ENCODE measurements around the gene BMP8A.
"Not testable (repeated sequence)": the region's sequence is repeated elsewhere in the genome, so short reads cannot be mapped to it uniquely, and the experiment has no call there.

Gene BMP8A, protein sequence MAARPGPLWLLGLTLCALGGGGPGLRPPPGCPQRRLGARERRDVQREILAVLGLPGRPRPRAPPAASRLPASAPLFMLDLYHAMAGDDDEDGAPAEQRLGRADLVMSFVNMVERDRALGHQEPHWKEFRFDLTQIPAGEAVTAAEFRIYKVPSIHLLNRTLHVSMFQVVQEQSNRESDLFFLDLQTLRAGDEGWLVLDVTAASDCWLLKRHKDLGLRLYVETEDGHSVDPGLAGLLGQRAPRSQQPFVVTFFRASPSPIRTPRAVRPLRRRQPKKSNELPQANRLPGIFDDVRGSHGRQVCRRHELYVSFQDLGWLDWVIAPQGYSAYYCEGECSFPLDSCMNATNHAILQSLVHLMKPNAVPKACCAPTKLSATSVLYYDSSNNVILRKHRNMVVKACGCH

DNA sequence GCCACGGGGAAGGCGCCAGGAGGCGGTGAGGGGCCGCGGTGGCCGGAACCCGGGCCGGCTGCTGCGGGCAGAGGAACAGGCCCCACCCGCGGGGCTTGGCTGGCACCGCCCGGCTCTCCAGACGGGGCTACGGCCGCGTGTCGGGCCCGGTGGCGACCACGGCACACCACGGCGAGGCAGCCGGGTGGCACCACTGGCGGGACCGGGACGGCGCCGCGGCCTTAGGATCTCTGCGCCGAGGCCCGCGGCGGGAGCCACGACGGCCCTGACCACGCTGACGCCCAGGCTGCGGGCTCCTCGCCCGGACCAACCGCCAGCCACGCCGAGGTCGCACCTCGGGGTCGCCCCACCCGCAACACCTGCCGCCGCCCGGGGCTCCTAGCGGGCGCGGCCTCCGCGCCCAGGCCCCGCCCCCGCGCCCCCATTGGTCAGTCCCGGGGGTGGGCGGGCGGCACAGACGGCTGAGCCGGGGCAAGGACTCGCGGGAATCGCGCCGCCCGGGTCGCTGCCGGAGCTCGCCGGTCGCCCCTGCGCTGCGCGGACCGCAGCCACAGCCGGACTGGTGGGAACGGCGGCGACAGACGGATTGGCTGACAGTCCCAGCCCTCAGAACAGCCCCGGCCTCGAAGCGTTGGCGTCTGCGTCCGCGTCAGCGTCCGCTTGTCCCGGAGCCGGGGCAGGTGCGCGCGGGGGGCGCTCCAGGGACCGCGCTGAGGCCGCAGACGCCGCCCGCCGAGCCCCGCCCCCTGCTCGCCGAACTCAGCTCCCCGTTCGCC, at the start of gene BMP8A:
Gene BMP8A (plus strand): TSS at position 491 of the 776 bp plus-strand sequence. CDS start 356 bp downstream, outside the sequence.
- DNase-seq = peak; percentile 100

DNA sequence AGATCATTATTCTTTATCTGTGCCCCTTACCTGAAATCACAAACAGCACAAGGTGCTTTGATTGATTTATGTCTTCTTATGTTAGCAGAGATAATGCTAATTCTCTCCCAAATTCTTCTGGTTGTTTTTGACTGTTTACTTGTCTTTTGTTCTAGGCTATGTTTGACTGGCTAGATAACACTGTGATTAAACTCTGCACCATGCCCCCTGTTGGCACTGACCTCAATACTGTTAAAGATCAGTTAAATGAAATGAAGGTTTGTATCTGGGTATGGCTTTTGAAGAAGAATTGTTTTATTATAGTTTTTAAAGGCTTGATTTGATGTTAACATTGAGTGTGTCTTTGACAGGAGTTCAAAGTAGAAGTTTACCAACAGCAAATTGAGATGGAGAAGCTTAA, 49.6 kb upstream of the BMP8A start:
- DNase-seq = no peak

DNA sequence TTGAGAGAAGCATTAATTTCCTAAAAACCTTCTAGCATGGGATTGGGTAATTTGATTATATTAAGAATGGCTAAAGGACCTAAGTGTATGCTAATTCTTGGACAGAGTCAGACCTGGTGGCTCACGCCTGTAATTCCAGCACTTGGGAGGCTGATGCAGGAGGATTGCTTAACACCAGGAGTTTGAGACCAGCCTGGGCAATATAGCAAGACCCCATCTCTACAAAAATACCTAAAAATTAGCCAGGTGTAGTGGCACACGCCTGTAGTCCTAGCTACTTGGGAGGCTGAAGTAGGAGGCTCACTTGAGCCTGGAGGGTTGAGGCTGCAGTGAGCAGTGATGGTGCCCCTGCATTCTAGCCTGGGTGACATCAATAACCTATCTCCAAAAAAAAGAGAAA, 45.9 kb upstream of the BMP8A start:
- DNase-seq = no peak

DNA sequence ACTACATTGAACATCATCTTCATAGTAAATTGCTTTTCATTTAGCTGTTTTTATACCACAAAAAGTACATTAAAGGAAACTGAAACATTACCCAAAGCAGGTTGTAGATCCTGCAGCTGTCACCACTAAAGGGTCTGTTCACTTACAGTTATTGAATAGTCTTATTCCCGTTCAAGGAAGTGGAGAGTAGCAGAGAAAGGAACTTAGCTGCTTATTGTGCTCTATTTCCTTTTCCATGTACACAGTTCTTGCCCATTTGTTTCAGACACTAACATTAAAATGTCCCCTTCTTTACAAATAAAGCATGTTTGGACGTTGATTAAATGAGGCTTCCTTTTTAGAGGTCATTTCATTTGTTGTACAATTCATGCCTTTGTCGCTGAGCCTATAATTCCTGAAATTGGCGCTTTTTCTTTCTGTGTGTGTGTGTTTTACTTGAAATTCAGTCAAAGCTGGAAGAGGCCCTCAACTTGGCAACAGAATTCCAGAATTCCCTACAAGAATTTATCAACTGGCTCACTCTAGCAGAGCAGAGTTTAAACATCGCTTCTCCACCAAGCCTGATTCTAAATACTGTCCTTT, 44.4 kb upstream of the BMP8A start:
- DNase-seq = no peak

DNA sequence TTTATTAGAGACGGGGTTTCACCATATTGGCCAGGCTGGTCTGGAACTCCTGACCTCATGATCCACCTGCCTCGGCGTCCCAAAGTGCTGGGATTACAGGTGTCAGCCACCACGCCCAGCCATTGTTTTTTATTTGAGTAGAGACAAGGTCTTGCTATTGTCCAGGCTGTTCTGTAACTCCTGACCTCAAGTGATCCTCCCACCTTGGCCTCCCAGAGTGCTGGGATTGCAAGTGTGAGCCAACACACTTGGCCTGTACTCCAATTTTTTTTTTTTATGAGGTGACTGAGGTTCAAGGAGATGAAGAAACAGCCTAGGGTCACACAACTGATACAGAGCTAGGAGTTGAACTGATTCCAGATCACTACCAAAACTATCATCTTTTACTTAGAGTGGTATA, 41.4 kb upstream of the BMP8A start:
- not testable (repeated sequence) for DNase-seq

DNA sequence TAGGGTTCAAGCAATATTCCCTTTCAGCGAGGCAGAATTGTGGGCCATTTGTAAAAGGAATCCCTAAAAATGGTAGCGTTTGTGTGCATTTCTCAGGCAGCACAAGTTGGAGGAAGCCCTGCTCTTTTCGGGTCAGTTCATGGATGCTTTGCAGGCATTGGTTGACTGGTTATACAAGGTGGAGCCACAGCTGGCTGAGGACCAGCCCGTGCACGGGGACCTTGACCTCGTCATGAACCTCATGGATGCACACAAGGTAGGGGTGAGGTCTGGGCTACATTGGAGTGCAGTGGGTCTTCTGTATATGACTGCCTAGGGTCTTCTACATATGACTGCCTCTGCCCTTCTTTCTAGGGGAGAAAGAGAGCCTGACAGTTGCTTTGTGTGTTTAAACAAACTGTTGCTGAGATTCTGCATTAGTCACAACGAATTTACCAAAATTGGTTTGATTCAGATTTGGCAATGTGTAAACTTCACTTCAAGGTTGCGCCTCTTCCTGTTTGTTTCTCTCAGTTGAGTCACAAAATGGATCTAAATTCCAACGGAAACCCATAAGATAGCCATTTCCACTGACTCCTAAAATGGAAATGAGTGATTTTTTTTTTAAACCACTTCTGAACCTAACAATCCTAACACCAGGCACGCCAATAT, 40.4 kb upstream of the BMP8A start:
- DNase-seq = no peak

DNA sequence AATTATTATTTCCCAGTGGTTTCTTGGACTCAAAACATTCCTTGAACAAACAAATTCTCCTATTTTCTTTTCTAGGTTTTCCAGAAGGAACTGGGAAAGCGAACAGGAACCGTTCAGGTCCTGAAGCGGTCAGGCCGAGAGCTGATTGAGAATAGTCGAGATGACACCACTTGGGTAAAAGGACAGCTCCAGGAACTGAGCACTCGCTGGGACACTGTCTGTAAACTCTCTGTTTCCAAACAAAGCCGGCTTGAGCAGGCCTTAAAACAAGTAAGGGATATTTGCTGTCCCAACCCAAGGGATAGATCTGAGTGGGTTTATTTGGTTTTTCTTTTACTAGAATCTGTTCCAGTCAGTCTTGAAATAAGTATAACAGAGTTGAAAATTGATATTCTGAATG, 39.4 kb upstream of the BMP8A start:
- no peak for DNase-seq

DNA sequence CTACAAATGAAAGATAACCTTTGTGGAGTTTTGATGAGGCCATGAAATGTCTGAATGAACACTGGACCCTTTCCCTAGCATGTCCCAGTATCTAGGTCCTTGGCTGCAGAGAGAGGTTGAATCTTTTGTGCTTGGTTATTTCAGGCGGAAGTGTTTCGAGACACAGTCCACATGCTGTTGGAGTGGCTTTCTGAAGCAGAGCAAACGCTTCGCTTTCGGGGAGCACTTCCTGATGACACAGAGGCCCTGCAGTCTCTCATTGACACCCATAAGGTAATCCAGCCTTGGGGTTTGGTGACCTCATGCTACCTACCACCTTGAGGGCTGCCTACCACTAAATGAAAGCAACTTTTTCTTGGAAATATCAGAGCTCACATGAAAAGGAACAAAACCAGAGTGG, 38.9 kb upstream of the BMP8A start:
- DNase-seq = no peak

DNA sequence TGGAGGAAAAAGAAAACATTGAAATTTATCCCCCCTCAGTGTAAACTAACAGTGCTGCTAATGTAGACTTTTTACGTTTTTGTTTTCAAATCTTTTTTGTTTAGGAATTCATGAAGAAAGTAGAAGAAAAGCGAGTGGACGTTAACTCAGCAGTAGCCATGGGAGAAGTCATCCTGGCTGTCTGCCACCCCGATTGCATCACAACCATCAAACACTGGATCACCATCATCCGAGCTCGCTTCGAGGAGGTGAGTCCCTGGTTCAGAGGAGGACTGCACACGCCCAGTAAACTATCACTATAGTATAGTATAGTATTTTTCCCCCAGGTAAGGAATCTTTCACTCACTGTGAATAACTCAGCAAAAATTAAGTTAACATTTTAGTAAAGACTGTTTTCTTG, 37.8 kb upstream of the BMP8A start:
- no peak for DNase-seq

DNA sequence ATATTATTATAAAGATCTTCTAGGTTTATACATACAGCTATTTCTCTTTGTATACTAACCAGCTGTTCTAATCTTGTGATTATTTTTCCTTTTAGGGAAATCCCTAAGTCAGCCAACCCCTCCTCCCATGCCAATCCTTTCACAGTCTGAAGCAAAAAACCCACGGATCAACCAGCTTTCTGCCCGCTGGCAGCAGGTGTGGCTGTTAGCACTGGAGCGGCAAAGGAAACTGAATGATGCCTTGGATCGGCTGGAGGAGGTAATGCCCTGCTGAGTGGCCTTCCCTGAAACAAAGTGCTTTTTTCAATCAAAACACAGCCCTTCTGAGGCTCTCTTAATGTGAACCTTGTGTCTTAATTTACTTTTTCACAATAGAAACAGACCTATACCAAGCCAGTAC, 32.4 kb upstream of the BMP8A start:
- no peak for DNase-seq

DNA sequence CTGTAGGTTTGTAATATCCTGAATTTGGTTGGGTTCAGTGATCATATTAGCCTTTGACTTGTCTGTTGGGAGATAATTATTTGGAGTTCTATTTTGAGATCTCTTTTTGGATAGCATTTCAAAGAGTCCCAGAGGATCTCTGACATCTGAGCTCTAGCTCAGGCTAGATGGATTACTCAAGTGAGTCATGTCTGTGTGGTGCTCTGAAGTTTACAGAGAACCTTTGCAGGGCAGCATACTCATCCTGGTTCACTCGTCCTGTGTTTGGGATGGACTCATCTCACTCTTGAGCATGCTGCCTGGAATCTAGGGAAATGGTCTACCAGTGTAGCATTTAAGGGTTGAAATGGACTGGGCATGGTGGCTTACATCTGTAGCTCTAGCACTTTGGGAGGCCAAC, 29.4 kb upstream of the BMP8A start:
- no peak for DNase-seq

DNA sequence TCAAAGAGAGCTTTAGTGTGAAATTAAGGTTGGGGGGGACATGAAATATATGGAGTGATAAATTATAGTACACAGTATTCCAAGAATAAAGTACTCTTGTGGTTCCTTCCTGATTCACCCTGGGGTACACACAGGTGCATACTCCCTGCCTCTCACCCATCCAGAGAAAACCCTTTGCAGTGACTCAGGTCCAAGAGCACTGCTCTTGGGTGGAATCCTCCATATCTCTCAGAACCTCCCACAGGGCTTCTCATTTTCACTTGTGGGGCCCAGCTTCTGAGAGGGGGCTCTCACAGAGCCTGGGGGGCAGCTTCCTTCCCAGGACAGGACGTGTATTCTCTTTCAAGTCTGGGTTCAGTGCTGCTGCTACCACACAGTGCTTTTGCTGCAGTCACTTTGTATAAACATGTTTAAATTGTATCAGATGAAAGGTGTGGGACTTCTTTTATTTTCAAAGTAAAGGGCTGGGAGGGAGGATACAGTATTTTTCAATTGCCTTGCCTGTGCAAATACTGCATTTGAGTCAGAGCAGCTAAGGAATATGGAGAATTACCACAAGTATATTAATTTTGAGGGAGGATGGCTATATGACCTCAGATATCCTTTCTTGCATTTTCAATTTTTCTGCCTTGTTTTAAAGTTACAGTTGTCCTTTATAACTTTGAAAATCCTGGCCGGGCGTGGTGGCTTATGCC, 24.9 kb upstream of the BMP8A start:
- no peak for DNase-seq

DNA sequence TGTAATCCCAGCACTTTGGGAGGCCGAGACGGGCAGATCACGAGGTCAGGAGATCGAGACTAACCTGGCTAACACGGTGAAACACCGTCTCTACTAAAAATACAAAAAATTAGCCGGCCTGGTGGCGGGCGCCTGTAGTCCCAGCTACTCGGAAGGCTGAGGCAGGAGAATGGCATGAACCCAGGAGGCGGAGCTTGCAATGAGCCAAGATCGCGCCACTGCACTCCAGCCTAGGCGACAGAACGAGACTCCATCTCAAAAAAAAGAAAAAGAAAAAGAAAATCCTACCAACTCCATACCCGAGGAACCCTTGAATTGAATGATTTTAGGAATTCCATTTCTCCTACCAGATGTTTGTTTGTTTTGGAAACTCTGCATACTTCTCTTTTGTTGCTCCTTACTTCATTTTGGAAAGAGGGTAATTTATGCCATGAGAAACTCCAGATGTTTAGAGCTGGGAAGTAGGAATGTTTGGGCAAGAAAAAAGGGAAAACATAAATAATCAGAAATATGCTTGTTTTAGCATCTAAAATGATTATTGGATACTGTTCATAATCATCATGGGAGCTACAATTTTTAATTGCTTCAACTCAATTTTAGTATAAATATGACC, 24.2 kb upstream of the BMP8A start:
- DNase-seq = not testable (repeated sequence)

DNA sequence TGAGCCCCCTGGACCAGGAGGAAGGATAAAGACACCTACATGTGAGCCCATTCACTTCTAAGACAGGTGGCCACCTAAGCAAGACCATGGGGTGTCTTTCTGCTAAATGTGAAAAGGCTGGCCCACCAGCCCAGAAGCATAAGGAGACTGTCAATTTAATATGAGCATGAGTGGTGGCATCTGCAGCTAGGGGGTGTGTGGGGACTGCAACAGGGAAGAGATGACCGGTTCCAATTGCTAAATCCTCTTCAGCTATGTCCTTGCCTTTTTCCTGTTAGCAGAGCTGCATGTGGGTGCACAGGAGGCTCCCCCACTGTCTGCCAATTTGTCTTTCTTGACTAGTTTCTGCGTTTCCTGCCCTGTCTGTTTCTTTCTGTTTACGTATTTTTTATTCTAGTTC, 22.3 kb upstream of the BMP8A start:
- DNase-seq = no peak

DNA sequence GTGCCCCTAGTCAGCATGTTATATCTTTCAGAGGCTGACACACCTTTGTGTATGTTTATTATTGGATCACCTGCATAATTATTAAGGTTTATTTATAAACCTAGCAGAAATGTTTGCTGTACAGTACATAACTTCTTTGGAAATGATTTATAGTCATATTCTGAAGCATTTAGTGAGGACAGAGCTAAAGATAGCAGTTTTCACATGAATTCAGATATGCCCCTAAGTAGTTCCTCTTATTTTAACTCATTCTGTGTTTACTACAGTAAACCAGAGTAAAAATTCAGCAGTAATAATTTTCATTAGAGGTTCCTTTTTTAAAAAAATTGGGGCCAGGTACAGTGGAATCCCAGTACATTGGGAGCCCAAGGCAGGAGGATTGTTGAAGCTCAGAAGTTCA, 21.4 kb upstream of the BMP8A start:
- no peak for DNase-seq

DNA sequence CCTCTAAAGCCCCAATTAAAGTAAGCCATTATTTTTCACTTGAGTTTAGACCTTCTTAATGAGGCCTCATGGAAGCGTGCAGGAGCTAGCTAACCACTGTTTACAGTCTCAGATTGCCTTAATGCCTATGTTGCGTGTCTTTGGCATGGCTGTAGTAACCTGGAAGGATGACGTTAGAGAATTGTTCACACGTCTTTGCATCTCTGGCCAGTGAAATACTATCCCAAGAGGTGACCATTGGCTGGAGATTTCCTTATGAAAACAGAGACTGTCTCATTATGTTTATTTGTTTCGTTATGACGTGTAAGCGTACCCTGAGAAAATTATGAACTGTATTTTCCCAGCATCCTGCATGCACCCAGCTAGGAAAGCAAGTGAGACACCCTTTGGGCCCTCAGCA, 18.6 kb upstream of the BMP8A start:
- no peak for DNase-seq

DNA sequence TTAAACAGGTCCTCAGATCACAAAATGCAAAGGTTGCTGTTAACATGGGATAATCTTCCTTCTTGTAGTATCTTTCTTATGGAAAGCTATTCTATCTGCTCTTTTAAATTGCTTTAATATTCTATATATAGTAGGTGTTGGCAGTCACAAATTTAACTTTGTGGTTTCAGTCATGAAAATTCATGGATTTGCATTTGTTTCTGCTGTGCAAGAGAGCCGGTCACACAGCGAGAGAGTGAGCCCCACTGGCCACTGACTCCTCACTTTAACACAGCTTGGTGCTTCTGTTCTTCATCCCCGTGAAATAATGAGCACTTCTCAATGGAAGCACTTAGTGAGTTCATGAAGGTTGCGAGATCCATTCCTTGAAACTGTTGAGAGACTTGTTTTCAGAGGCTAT, 18.1 kb upstream of the BMP8A start:
- DNase-seq = no peak

DNA sequence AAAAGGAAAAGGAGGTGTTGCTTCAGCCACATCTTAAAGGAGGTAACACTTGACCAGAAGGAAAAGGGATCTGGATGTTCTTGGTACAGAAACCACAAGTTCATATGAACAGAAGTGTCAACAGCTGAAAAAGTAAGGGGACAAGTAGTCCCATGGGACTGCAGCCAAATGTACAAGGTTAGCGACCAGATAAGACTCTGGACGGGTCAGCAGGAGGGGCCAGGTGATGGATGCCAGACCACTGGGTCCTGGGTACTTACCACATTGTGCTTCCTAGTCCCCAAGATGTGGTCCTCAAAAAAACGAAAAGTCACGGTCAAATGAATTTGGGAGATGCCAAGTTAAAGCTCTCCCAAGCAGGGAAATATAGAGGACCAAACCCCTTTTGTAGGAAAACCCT, 16.6 kb upstream of the BMP8A start:
- DNase-seq = no peak

DNA sequence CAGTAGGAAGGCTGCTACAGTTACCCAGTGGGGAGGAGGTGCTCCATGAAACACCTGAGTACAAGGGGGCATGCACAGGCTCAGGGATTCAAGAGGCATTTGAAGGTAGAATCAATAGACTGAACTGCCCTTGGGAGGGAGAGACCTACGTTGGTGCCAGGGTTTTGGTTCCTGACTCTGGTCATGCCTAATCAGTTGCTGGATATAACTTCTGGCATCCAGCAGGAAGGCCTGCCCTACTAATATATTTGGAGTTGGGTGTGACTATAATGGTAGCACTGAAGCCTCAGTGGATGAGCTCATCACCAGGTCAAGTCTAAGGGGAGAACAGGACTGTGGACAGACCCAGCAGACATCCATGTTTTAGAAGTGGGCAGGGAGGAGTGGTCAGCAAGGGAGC, 15.9 kb upstream of the BMP8A start:
- DNase-seq = not testable (repeated sequence)

DNA sequence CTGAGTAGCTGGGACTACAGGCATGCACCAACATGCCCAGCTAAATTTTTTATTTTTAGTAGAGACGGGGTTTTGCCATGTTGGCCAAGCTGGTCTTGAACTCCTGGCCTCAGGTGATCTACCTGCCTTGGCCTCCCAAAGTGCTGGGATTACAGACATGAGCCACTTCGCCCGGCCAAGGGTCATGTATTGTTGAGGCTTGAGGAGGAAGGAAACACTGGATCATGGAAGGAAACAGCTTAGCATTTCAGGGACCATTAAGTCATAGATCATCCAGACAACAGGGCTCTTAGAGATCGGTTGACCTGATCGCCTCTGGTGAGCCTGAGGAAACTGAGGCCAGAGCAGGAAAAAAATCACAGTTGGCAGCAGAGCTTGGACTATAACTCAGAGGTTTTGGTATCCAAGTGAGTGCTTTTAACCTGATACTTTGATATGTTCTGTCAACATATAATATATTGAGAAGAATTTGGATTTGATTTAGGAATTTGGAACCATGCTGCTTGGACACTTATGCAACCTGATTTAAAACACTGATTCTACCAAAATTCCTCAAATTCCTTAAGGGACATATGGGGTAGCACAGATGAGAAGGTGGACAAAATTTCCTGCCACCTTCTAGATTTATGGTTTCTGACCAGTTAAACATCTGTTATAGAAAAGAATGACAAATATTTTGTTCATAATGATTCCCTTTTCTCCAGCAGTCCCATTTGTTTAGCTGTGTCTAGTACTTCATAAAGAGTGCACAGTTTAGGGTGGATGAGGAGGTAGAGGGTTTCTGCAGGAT, 13.1 kb upstream of the BMP8A start:
- DNase-seq = no peak

DNA sequence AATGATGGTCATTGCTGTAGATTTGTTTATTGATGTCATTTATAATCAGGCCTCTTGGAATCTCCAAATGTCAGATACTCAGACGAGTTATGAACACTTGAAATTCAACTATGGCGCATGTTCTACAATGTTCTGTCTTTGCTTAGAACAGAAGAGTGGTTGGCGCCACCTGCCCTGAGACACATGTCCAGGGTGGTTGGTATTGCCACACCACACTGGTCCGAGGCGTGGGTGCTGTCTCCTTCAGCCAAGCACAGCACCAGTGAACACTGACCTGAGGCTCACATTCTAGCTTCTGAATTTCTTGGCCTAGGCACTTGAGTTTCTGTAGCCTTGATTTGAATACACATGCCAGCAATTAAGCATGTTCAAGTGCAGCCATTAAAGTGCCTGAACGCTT, 10.1 kb upstream of the BMP8A start:
- DNase-seq = no peak

DNA sequence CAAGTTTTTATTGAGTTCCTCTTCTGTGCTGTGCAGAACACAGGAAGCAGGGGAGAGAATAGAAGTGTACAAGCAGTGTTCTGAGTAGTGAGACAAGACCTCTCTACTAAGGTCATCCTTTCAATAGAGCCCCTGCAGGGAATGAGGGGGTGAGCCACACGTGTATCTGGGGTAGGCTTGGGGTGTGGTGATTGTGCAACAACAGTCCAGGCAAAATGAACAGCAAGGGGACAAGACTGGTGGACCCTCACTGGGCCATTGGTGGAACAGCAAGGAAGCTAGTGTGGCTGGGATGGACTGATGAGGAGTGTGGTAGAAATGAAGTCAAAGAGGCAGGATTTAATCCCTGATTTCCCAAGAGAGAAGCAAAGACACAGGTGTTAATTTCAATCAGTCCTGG, 8.2 kb upstream of the BMP8A start:
- no peak for DNase-seq

All from NCI-H2029 (cell line).